AG04449 (cell line): ENCODE data around the gene NGFR.

ENCODE experiments used
- CTCF ChIA-PET: fragments of 350-600 bp; formaldehyde crosslinking; extraction: SDS; loops from one replicate; lab custom pipeline; 2021; ENCODE audit warnings: antibody characterized with exemption; lab: Yijun Ruan, JAX
- POLR2A ChIA-PET: fragments of 400-600, 350-600 bp; formaldehyde crosslinking; extraction: SDS; loops from one replicate; lab custom pipeline; 2020; ENCODE audit warnings: antibody characterized with exemption, inconsistent platforms; lab: Yijun Ruan, JAX
- DNase-seq: peaks from one replicate; pipeline ENCODE4 v3.0.0-alpha.2; 2010; ENCODE audit warnings: low read depth, low spot score
- H3K4me3 ChIP-seq: 2 replicates; pipeline ENCODE4 v1.5.1; 2011; ENCODE audit warnings: low read depth, mild to moderate bottlenecking, control low read depth, low read length
- CTCF ChIP-seq: IDR thresholded peaks from one replicate; pipeline ENCODE4 v1.5.1; 2011; ENCODE audit warnings: mild to moderate bottlenecking, moderate library complexity, low read length, control low read depth, inconsistent platforms; ENCODE audit not compliant: insufficient read depth; ENCODE audit errors: missing control alignments

The NGFR gene

GRCh38 chr17:49516180-49516579 lies 21.1 kb downstream of the NGFR start:
- TF ChIP-seq CTCF = no peak
- no peak for DNase-seq
- H3K4me3 ChIP-seq = no peak overlapping the region
- ChIA-PET CTCF (interaction anchor here (0.6 to 7.2 kb wide), 5 partner anchors 8 to 81 kb away, joined by 3 to 48 read pairs (median 4); partner anchors contain the start of gene NGFR), POLR2A (no interaction called here)

- H3K4me3 ChIP-seq = no peak overlapping the region
- CTCF ChIA-PET = interaction anchor here (1.8 kb wide), 1 partner anchor 38 kb away, joined by 9 read pairs; no protein-coding TSS in a partner anchor
- TF ChIP-seq CTCF = no peak
- POLR2A ChIA-PET = no interaction called here
- no peak for DNase-seq
Measured at GRCh38 chr17:49518346-49519078, 23.4 kb downstream of the NGFR start.

- CTCF ChIA-PET = interaction anchor here (2.0 to 5.5 kb wide), 2 partner anchors 23 to 37 kb away, joined by 10 to 39 read pairs; no protein-coding TSS in a partner anchor
- TF ChIP-seq CTCF = no peak
- POLR2A ChIA-PET = no interaction called here
- no peak for DNase-seq
- H3K4me3 ChIP-seq = no peak overlapping the region
Measured at GRCh38 chr17:49519781-49520180, 24.7 kb downstream of the NGFR start.

GRCh38 chr17:49520386-49521087 lies 25.4 kb downstream of the NGFR start:
- H3K4me3 ChIP-seq = no peak overlapping the region
- POLR2A ChIA-PET = no interaction called here
- TF ChIP-seq CTCF = no peak
- no peak for DNase-seq
- CTCF ChIA-PET = interaction anchor here (2.0 to 5.5 kb wide), 2 partner anchors 23 to 36 kb away, joined by 10 to 39 read pairs; no protein-coding TSS in a partner anchor

GRCh38 chr17:49521088-49521450 lies 26.0 kb downstream of the NGFR start:
- no peak for DNase-seq
- no peak for TF ChIP-seq CTCF
- no peak overlapping the region for H3K4me3 ChIP-seq
- ChIA-PET CTCF (interaction anchor here (2.0 to 5.5 kb wide), 2 partner anchors 24 to 36 kb away, joined by 10 to 39 read pairs; no protein-coding TSS in a partner anchor), POLR2A (no interaction called here)
